SHP77 treated with DMSO at 0.1 percent for 48 hours (cell line): ENCODE measurements around the gene SYNE3.
"Not testable (repeated sequence)": the region's sequence is repeated elsewhere in the genome, so short reads cannot be mapped to it uniquely, and the experiment has no call there.

Source experiments
- DNase-seq: peaks from one replicate; lab custom pipeline; 2025; lab: John Stamatoyannopoulos, UW

Gene SYNE3

GRCh38 chr14:95523815-95524448, 7.5 kb upstream of the SYNE3 start:
- no peak for DNase-seq

GRCh38 chr14:95523051-95523814, 6.8 kb upstream of the SYNE3 start:
- DNase-seq = no peak

GRCh38 chr14:95522556-95522955, 6.1 kb upstream of the SYNE3 start:
- DNase-seq = no peak

GRCh38 chr14:95522116-95522515, 5.7 kb upstream of the SYNE3 start:
- DNase-seq = no peak

GRCh38 chr14:95521001-95521400, 4.6 kb upstream of the SYNE3 start:
- DNase-seq = no peak

- no peak for DNase-seq
These were observed 3.9 kb upstream of the SYNE3 start for GRCh38 chr14:95520346-95520745.

- no peak for DNase-seq
These were observed 3.2 kb upstream of the SYNE3 start for GRCh38 chr14:95519699-95520098.

GRCh38 chr14:95518045-95518751, 1.7 kb upstream of the SYNE3 start:
- DNase-seq = no peak

GRCh38 chr14:95515596-95516552, 576 bp downstream of the SYNE3 start:
- no peak for DNase-seq

- DNase-seq = no peak
These were observed 1.4 kb downstream of the SYNE3 start for GRCh38 chr14:95515080-95515489.

- DNase-seq = no peak
These were observed 2.0 kb downstream of the SYNE3 start for GRCh38 chr14:95514131-95515079.

- no peak for DNase-seq
These were observed 3.2 kb downstream of the SYNE3 start for GRCh38 chr14:95513291-95513690.

GRCh38 chr14:95511687-95512086, 4.8 kb downstream of the SYNE3 start:
- DNase-seq = no peak

GRCh38 chr14:95510804-95511203, 5.6 kb downstream of the SYNE3 start:
- DNase-seq = no peak

GRCh38 chr14:95510344-95510743, 6.1 kb downstream of the SYNE3 start:
- DNase-seq = not testable (repeated sequence)

GRCh38 chr14:95509495-95509894, 7.0 kb downstream of the SYNE3 start:
- DNase-seq = no peak

GRCh38 chr14:95508377-95508776, 8.1 kb downstream of the SYNE3 start:
- DNase-seq = no peak

- no peak for DNase-seq
These were observed 8.7 kb downstream of the SYNE3 start for GRCh38 chr14:95507701-95508103.

- DNase-seq = no peak
These were observed 9.3 kb downstream of the SYNE3 start for GRCh38 chr14:95507174-95507573.

GRCh38 chr14:95505030-95505589, 11.3 kb downstream of the SYNE3 start:
- DNase-seq = no peak
